Hepatocyte (in vitro differentiated cells): ENCODE data around the gene PRDX5. TPM values are rescaled to one million over a fixed set of nuclear protein-coding genes. Genes with fewer than 3 reads are reported as not detected.

ENCODE experiments used
- DNase-seq: peaks from one replicate; pipeline ENCODE4 v3.0.0-alpha.2; 2016; ENCODE audit warnings: low spot score
- H2AFZ ChIP-seq: fragments of 200-600 bp; sonication (generic); 2 replicates; pipeline ENCODE4 v1.6.0; 2016; ENCODE audit warnings: antibody characterized with exemption, mild to moderate bottlenecking
- H3K27ac ChIP-seq: fragments of 200-600 bp; sonication (generic); 2 replicates; pipeline ENCODE4 v1.5.1; 2016; ENCODE audit warnings: mild to moderate bottlenecking
- H3K27me3 ChIP-seq: fragments of 200-600 bp; sonication (generic); 2 replicates; pipeline ENCODE4 v1.6.1; 2016
- H3K36me3 ChIP-seq: fragments of 200-600 bp; sonication (generic); replicated peaks from 2 replicates; pipeline ENCODE4 v1.5.1; 2016; ENCODE audit warnings: low read depth; ENCODE audit not compliant: insufficient read depth
- H3K4me1 ChIP-seq: fragments of 200-600 bp; sonication (generic); 2 replicates; pipeline ENCODE4 v1.5.1; 2016; ENCODE audit warnings: mild to moderate bottlenecking, moderate library complexity; ENCODE audit not compliant: insufficient read depth
- H3K4me2 ChIP-seq: fragments of 200-600 bp; sonication (generic); 2 replicates; pipeline ENCODE4 v1.6.0; 2016
- H3K4me3 ChIP-seq: fragments of 200-600 bp; sonication (generic); 2 replicates; pipeline ENCODE4 v1.5.1; 2016; ENCODE audit warnings: mild to moderate bottlenecking
- H3K79me2 ChIP-seq: fragments of 200-600 bp; sonication (generic); 2 replicates; pipeline ENCODE4 v1.6.0; 2017; ENCODE audit warnings: mild to moderate bottlenecking
- H3K9me2 ChIP-seq: fragments of 200-600 bp; sonication (generic); replicated peaks from 2 replicates; pipeline ENCODE4 v1.6.0; 2017; ENCODE audit warnings: mild to moderate bottlenecking; ENCODE audit not compliant: insufficient read depth
- H3K9me3 ChIP-seq: fragments of 200-600 bp; sonication (generic); 2 replicates; pipeline ENCODE4 v1.5.1; 2016; ENCODE audit warnings: low read depth, mild to moderate bottlenecking
- H4K20me1 ChIP-seq: fragments of 200-600 bp; sonication (generic); 2 replicates; pipeline ENCODE4 v1.6.0; 2016; ENCODE audit warnings: mild to moderate bottlenecking; ENCODE audit not compliant: insufficient read depth, poor library complexity, severe bottlenecking
- CTCF ChIP-seq: fragments of 200-600 bp; sonication (generic); IDR thresholded peaks from 2 replicates; pipeline ENCODE4 v1.5.1; 2016; ENCODE audit warnings: antibody characterized with exemption, mild to moderate bottlenecking; ENCODE audit not compliant: poor library complexity
- EZH2 ChIP-seq: fragments of 200-600 bp; sonication (generic); IDR thresholded peaks from 2 replicates; pipeline ENCODE4 v1.6.1; 2016; ENCODE audit warnings: antibody characterized with exemption, mild to moderate bottlenecking, borderline replicate concordance
- EZH2phosphoT487 ChIP-seq: fragments of 200-600 bp; sonication (generic); IDR thresholded peaks from one replicate; pipeline ENCODE4 v1.6.1; 2018; ENCODE audit warnings: antibody characterized with exemption, mild to moderate bottlenecking, low read depth, moderate library complexity; ENCODE audit not compliant: unreplicated experiment, severe bottlenecking
- WGBS: methylation state at CpG from one replicate; pipeline ENCODE4 v1.1.6; 2016; ENCODE audit warnings: low lambda C conversion rate; ENCODE audit errors: missing lambda C conversion rate; 5-methylcytosine and 5-hydroxymethylcytosine counted together
- polyA plus RNA-seq: library from polyadenylated mRNA; unstranded; fragments of >200 nt; fragmentation: Nextera tagmentation; extraction: Ambion mirVana; gene quantifications from 2 replicates; pipeline ENCODE4 v1.2.1, GENCODE V29; 2016
- total RNA-seq: library from RNA; depleted of rRNA; stranded (reverse); fragments of >200 nt; gene quantifications from 2 replicates; pipeline ENCODE4 v1.2.3, GENCODE V29; 2014

The PRDX5 gene
- total and polyA plus RNA-seq, 2 experiments from 2014 or later: 267 to 517 TPM

- Histone ChIP-seq H3K9me3 (no peaks in the 10 kb centered on the region), H3K27me3 (no peaks in the 10 kb centered on the region), H3K4me2 (no peak overlapping the region), H3K79me2 (peaks cover 13% of the 10 kb centered on the region), H3K36me3 (no peaks in the 10 kb centered on the region), H3K4me1 (peaks cover 33% of the 10 kb centered on the region), H3K27ac (peak overlapping the region; percentile 20), H2AFZ (no peak overlapping the region), H3K4me3 (no peak overlapping the region), H3K9me2 (no peaks in the 10 kb centered on the region), H4K20me1 (no peaks in the 10 kb centered on the region)
- peak; percentile 80 for DNase-seq
- WGBS: 81% methylated on average over 25 of the region's 25 CpGs
- TF ChIP-seq EZH2 (no peak), EZH2phosphoT487 (no peak), CTCF (peak; percentile 58)
Observed at GRCh38 chr11:64356498-64357411, 38.8 kb downstream of the PRDX5 start.

GRCh38 chr11:64357446-64357845 is 39.5 kb downstream of the PRDX5 start:
- Histone ChIP-seq H3K79me2 (peaks cover 13% of the 10 kb centered on the region), H3K9me2 (no peaks in the 10 kb centered on the region), H3K27me3 (no peaks in the 10 kb centered on the region), H3K4me3 (no peak overlapping the region), H2AFZ (no peak overlapping the region), H3K4me1 (peaks cover 33% of the 10 kb centered on the region), H3K4me2 (peak overlapping the region; percentile 92), H3K9me3 (no peaks in the 10 kb centered on the region), H3K27ac (peak overlapping the region; percentile 55), H3K36me3 (no peaks in the 10 kb centered on the region), H4K20me1 (no peaks in the 10 kb centered on the region)
- no peak for TF ChIP-seq EZH2phosphoT487
- no peak for TF ChIP-seq CTCF
- TF ChIP-seq EZH2: no peak
- no peak for DNase-seq
- 100% methylated on average over 5 of the region's 6 CpGs for WGBS

- peak overlapping the region; percentile 88 for H3K4me3 ChIP-seq
- peak; percentile 73 for DNase-seq
- H3K27ac ChIP-seq: peak overlapping the region; percentile 95
- H3K9me2 ChIP-seq: no peaks in the 10 kb centered on the region
- no peaks in the 10 kb centered on the region for H3K27me3 ChIP-seq
- H3K79me2 ChIP-seq: peaks cover 13% of the 10 kb centered on the region
- TF ChIP-seq CTCF (no peak), EZH2 (no peak), EZH2phosphoT487 (no peak)
- H3K4me1 ChIP-seq: peaks cover 33% of the 10 kb centered on the region
- H3K4me2 ChIP-seq: peak overlapping the region; percentile 92
- H3K36me3 ChIP-seq: no peaks in the 10 kb centered on the region
- no peaks in the 10 kb centered on the region for H3K9me3 ChIP-seq
- 65% methylated on average over 13 of the region's 13 CpGs for WGBS
- H2AFZ ChIP-seq: no peak overlapping the region
- no peaks in the 10 kb centered on the region for H4K20me1 ChIP-seq
Observed at GRCh38 chr11:64357904-64358535, 40.1 kb downstream of the PRDX5 start.
